ENCODE data around the gene SLC12A7.

SLC12A7 gene

DNA sequence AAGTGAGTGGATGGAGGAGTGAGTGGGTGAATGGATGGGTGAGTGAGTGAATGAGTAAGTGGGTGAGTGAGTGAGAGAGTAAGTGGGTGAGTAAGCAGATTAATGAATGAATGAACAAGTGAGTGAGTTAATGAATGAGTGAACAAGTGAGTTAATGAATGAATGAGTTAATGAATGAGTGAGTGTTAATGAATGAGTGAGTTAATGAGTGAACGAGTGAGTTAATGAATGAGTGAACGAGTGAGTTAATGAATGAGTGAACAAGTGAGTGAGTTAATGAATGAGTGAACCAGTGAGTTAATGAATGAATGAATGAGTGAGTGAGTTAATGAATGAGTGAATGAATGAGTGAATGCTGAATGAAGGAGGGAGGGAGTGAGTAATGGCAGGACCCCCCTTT is 76.9 kb downstream of the SLC12A7 start:
- TF ChIP-seq, protein P1, sequence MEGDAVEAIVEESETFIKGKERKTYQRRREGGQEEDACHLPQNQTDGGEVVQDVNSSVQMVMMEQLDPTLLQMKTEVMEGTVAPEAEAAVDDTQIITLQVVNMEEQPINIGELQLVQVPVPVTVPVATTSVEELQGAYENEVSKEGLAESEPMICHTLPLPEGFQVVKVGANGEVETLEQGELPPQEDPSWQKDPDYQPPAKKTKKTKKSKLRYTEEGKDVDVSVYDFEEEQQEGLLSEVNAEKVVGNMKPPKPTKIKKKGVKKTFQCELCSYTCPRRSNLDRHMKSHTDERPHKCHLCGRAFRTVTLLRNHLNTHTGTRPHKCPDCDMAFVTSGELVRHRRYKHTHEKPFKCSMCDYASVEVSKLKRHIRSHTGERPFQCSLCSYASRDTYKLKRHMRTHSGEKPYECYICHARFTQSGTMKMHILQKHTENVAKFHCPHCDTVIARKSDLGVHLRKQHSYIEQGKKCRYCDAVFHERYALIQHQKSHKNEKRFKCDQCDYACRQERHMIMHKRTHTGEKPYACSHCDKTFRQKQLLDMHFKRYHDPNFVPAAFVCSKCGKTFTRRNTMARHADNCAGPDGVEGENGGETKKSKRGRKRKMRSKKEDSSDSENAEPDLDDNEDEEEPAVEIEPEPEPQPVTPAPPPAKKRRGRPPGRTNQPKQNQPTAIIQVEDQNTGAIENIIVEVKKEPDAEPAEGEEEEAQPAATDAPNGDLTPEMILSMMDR (IDR thresholded peaks at IDR 0.05) = no peak

DNA sequence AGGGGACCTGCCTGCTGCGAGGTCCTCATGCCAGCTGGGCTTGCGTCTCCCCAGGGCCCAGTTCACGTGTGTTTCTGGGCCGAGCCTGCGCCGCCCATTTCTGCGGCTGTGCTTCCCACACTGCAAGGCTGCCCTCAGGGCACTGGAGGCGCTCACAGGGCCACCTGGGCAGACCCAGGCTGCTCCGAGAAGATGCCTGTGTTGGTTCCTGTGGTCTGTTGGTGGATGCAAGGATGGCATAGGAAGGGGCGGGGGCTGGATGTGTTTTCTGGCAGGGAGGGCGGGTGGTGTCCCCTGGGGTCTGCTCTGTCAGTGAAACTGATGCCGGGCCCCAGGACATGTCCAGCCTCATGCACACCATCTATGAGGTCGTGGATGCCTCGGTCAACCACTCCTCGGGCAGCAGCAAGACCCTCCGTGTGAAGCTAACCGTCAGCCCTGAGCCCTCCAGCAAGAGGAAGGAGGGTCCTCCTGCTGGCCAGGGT is 77.4 kb downstream of the SLC12A7 start:
- TF ChIP-seq, protein P1 (IDR thresholded peaks at IDR 0.05) = no peak

DNA sequence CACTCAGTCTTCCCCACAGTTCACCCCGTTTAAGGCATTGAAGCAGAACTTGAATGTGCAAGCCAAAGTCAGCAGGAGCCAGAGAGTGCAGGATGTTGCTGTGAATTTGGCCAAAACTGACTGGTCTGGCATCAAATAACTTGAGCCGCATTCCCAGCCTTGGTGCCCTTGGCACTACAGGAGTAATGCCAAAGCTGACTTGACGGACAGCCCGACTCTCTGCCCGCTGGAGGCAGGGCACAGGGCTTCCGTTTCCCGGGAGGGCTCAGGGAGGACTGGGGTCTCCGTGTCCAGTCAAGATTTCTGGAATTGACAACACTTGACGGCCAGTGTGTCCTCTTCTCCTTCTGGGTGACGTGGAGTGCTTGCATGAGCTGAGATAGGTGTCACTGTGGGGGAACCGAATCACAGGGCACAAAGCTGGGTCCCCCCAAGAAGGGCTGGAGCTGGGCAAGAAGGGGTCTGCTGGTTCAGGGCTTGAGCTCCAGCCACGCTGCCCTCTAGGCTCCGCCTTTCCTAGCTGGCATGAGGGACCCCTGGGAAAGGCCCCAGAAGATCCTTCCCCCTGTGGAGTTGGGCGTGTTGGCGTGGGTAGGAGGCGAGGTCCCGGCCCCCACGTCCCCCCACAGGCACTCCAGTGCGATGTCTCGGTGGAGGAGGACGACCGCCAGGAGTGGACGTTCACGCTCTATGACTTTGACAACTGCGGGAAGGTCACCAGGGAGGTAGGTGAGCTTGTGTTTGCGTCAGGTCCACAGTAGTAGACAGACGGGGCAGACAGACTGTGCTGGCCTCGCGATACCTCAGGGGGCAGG is 78.0 kb downstream of the SLC12A7 start:
- TF ChIP-seq, protein P1 (IDR thresholded peaks at IDR 0.05) = no peak

DNA sequence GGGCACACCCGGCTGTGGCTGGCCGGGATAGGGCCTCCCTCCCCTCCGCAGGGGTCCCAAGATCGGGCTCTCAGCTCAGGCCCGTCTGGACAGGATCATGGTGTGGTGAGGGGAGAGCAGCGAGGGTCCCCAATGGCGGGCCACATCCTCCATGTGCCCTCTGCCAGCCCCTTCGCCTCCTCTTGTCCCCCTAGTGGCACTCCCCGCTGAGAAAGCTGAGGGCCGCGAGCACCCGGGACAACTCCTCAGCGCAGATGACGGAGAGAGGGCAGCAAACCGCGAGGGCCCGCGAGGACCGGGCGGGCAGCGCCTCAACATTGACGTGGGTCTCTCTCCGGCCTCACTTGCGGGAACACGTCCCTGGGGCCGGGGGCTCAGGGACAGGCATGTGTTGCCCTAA is 78.7 kb downstream of the SLC12A7 start:
- TF ChIP-seq, protein P1 (IDR thresholded peaks at IDR 0.05) = no peak

DNA sequence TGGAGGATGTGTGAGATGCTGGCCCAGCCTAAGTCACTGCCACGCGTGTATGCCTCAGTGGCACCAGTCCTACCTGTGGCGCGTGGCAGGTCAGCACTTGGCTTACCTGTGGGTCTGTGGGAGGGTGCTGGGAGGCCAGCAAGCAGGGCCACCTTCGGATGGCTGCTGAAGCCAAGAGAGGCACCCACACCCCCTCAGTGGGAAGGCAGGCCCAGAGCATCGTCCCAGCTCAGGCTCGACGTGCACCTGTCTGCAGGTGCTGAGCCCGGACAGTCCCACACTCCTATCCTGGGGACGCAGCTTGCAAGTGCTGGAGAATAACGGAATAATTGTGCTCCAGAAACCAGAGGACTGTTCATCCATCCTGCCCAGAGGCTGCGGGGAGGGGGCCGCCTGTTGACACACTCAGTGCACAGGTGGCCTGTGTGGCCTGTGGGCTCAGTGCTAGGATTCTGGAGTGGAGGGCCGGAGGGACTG is 79.3 kb downstream of the SLC12A7 start:
- TF ChIP-seq, protein P1 (IDR thresholded peaks at IDR 0.05) = no peak

DNA sequence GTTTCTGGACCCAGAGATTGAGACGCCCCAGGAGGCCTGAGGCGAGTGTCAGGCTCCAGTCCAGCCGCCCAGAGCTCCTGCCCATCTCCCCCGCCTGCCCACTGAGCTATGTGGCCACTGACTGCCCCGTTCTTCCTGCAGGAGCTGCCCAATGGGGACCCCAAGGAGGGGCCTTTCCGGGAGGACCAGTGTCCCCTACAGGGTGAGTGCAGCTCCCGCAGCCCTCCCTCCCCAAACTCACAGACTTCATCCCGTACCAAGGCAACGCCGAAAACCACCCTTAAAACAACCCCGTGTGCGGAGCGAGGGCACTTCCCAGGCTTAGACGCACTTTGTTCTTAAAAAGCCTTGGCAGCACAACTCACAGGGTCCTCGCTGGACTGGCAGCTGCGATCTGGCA is 79.9 kb downstream of the SLC12A7 start:
- TF ChIP-seq, protein P1 (IDR thresholded peaks at IDR 0.05) = no peak

DNA sequence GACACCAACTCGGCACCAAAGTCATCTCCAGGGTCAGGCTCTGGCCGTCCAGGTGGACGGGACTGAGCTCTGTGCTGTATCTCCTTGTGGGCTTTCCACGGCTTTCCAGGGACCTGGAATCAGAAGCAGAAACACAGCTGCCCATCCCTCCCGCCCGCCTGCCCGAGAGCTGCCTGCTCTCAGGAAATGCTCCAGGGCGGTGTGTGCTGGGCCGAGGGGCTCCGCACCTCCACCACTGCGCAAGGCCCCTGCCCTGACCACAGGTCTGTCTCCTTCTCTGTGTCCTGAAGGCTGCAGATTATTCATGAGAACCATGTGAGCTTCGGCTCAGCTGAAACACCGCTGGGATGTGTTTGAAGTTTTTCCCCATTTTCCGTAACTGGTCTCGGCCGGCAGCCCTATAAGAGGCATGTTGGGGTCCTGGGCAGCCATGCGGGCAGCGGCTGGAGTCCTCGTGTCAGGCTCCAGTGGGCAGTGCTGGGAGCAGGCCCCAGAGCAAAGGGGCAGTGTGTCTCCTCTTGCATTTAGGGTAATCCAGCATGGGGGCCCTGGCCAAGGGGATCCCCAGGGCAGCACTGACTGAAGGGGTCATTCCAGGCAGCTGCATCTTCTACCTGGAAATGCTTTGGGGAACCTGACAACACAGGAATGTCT is 80.4 kb downstream of the SLC12A7 start:
- TF ChIP-seq, protein P1 (IDR thresholded peaks at IDR 0.05) = no peak
